ENCODE measurements around the gene AK1. TPM values are rescaled to one million over a fixed set of nuclear protein-coding genes. Genes with fewer than 3 reads are reported as not detected.

AK1 gene
- total and polyA plus RNA-seq, 2 donors (not counting 3 experiments of a cell fraction or from before 2014, with no cell fraction given), result 115 to 148 TPM

- POLR2A ChIA-PET, result interaction anchor here (0.6 kb wide), 1 partner anchor 66 kb away, joined by 4 read pairs; the partner anchor contains the start of gene ST6GALNAC4
- TF ChIP-seq CTCF (IDR thresholded peaks at IDR 0.05; ENCODE audit: extremely low read depth in 1 of 2, insufficient read depth in 1 of 2, low read depth in 1 of 2, low read length in 2 of 2) (no peak), MYC (IDR thresholded peaks at IDR 0.05; ENCODE audit: low read depth, low read length) (no peak), POLR2A (IDR thresholded peaks at IDR 0.05; ENCODE audit: low read depth, low read length) (peak; percentile 14)
These were observed 27.1 kb downstream of the AK1 start for GRCh38 chr9:127850286-127850830.

GRCh38 chr9:127848756-127849504, 28.5 kb downstream of the AK1 start:
- Histone ChIP-seq H3K36me3 (ENCODE audit: control insufficient read depth in 2 of 2, extremely low read depth in 1 of 2, insufficient read depth in 2 of 2, low read length in 2 of 2) (peaks cover 14 to 27% of the 10 kb centered on the region in 2 experiments), H2AFZ (ENCODE audit: low read depth, low read length) (no peak overlapping the region), H3K9me3 (replicated peaks; ENCODE audit: control insufficient read depth, insufficient read depth, low read length) (no peaks in the 10 kb centered on the region), H3K27ac (ENCODE audit: insufficient read depth, low read depth, low read length) (peak overlapping the region; percentile 97), H3K4me3 (replicated peaks in 1 of 3; ENCODE audit: insufficient read depth in 1 of 3, low read depth in 1 of 3, low read length in 3 of 3) (no peak overlapping the region), H3K27me3 (ENCODE audit: control insufficient read depth in 2 of 2, insufficient read depth in 2 of 2, low read length in 2 of 2) (no peaks in the 10 kb centered on the region), H3K4me2 (ENCODE audit: insufficient read depth, low read length) (peak overlapping the region; percentile 17), H3K9ac (replicated peaks; ENCODE audit: extremely low read depth, insufficient read depth, low read length) (no peak overlapping the region), H3K79me2 (ENCODE audit: control insufficient read depth, insufficient read depth, low read length) (peaks cover 99% of the 10 kb centered on the region), H4K20me1 (replicated peaks; ENCODE audit: control insufficient read depth, extremely low read depth, insufficient read depth, low read length) (no peaks in the 10 kb centered on the region), H3K4me1 (ENCODE audit: control insufficient read depth, extremely low read depth, insufficient read depth, low read length) (peaks cover 66% of the 10 kb centered on the region), H3K9me1 (replicated peaks; ENCODE audit: control insufficient read depth, extremely low read depth, insufficient read depth, low read length) (no peaks in the 10 kb centered on the region)
- ChIA-PET CTCF (interaction anchor here (1.9 kb wide), 1 partner anchor 22 kb away, joined by 7 read pairs; no protein-coding TSS in a partner anchor), POLR2A (no interaction called here)
- no TSS peak for BruUV-seq (replicated peaks)
- TF ChIP-seq EZH2 (IDR thresholded peaks at IDR 0.05; ENCODE audit: borderline replicate concordance, low read depth, low read length, severe bottlenecking), result no peak
- TF ChIP-seq POLR2AphosphoS5 (IDR thresholded peaks at IDR 0.05; ENCODE audit: insufficient read depth, low read depth, low read length), result peak; percentile 13
- no peak for FAIRE-seq
- DNase-seq (ENCODE audit: low read depth, low spot score), result no peak
- intact Hi-C loops (cut with micrococcal nuclease), result no loop called here
- dilution Hi-C loops (cut with MboI; ENCODE audit: extremely low pct_ligation_motif_present, low sequenced_read_pairs), result no loop called here

More at GRCh38 chr9:127850286-127850830, 27.1 kb downstream of the AK1 start:
- FAIRE-seq (no peak), DNase-seq (ENCODE audit: low read depth, low spot score) (no peak)
- no peaks in the 10 kb centered on the region for H3K9me3 ChIP-seq (replicated peaks; ENCODE audit: control insufficient read depth, insufficient read depth, low read length)
- no peak overlapping the region for H2AFZ ChIP-seq (ENCODE audit: low read depth, low read length)
- H3K4me2 ChIP-seq (ENCODE audit: insufficient read depth, low read length), result peak overlapping the region; percentile 91
- H3K36me3 ChIP-seq (ENCODE audit: control insufficient read depth in 2 of 2, extremely low read depth in 1 of 2, insufficient read depth in 2 of 2, low read length in 2 of 2), result peaks cover 14 to 27% of the 10 kb centered on the region in 2 experiments
- no TSS peak for BruUV-seq (replicated peaks)
- H4K20me1 ChIP-seq (replicated peaks; ENCODE audit: control insufficient read depth, extremely low read depth, insufficient read depth, low read length), result no peaks in the 10 kb centered on the region
- peak overlapping the region; percentile 82 for H3K27ac ChIP-seq (ENCODE audit: insufficient read depth, low read depth, low read length)
- intact Hi-C loops (cut with micrococcal nuclease), result no loop called here
- no peaks in the 10 kb centered on the region for H3K9me1 ChIP-seq (replicated peaks; ENCODE audit: control insufficient read depth, extremely low read depth, insufficient read depth, low read length)
- peak overlapping the region; percentile 60 for H3K9ac ChIP-seq (replicated peaks; ENCODE audit: extremely low read depth, insufficient read depth, low read length)
- H3K4me1 ChIP-seq (ENCODE audit: control insufficient read depth, extremely low read depth, insufficient read depth, low read length), result peaks cover 58% of the 10 kb centered on the region
- H3K4me3 ChIP-seq (replicated peaks in 1 of 3; ENCODE audit: insufficient read depth in 1 of 3, low read depth in 1 of 3, low read length in 3 of 3), result peak overlapping the region; percentile 9 to 97 (median 22)
- dilution Hi-C loops (cut with MboI; ENCODE audit: extremely low pct_ligation_motif_present, low sequenced_read_pairs), result no loop called here
- H3K27me3 ChIP-seq (ENCODE audit: control insufficient read depth in 2 of 2, insufficient read depth in 2 of 2, low read length in 2 of 2), result no peaks in the 10 kb centered on the region
- H3K79me2 ChIP-seq (ENCODE audit: control insufficient read depth, insufficient read depth, low read length), result peaks cover 96% of the 10 kb centered on the region
- CTCF ChIA-PET, result interaction anchor here (1.0 kb wide), 1 partner anchor 20 kb away, joined by 3 read pairs; no protein-coding TSS in a partner anchor

Measured in endothelial cell of umbilical vein (primary cell).